ENCODE results near the gene TRIB2. TPM values are rescaled to one million over a fixed set of nuclear protein-coding genes. Genes with fewer than 3 reads are reported as not detected.

The TRIB2 gene
- total RNA-seq, 1 donor: 79.6 TPM

DNA sequence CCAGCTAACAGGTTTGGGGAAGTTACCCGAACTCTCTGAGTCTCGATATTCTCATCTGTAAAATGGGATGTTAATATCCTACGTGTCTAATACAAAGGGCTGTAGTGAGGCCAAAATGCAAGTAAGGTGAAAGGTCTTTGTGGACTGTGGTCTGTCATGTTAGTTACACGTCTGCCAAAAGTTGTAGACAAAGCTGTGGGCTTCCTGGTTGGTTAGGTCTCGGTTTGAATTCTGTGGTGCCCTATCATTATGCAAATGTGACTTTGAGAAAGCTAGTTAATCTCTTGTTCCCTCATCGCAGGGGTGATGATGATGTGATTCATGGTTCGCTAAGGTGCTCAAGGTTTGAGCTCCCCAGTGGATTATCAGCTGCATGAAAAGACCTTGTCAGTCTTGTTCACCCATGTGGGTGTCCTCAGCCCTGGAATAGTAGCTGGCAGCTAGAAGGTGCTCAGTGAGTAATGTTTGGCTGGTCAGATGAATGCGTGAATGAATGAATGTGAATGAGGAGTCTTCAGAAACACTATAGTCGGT lies 23.1 kb downstream of the TRIB2 start:
- Histone ChIP-seq H3K27ac (ENCODE audit: low read depth, low read length) (no peak overlapping the region), H3K9me3 (ENCODE audit: low read depth, low read length) (no peaks in the 10 kb centered on the region), H2AFZ (ENCODE audit: low read length) (no peak overlapping the region), H3K4me3 (ENCODE audit: insufficient read depth, low read length) (no peak overlapping the region), H3K36me3 (ENCODE audit: insufficient read depth, low read length) (peaks cover 82% of the 10 kb centered on the region), H3K4me1 (ENCODE audit: insufficient read depth, low read length) (peaks cover 3% of the 10 kb centered on the region), H4K20me1 (ENCODE audit: insufficient read depth, low read length) (peaks cover 32% of the 10 kb centered on the region), H3K4me2 (ENCODE audit: insufficient read depth, low read length) (no peak overlapping the region), H3K27me3 (ENCODE audit: insufficient read depth, low read length) (no peaks in the 10 kb centered on the region), H3K79me2 (ENCODE audit: insufficient read depth, low read length) (peaks cover 71% of the 10 kb centered on the region)
- TF ChIP-seq, protein P1, sequence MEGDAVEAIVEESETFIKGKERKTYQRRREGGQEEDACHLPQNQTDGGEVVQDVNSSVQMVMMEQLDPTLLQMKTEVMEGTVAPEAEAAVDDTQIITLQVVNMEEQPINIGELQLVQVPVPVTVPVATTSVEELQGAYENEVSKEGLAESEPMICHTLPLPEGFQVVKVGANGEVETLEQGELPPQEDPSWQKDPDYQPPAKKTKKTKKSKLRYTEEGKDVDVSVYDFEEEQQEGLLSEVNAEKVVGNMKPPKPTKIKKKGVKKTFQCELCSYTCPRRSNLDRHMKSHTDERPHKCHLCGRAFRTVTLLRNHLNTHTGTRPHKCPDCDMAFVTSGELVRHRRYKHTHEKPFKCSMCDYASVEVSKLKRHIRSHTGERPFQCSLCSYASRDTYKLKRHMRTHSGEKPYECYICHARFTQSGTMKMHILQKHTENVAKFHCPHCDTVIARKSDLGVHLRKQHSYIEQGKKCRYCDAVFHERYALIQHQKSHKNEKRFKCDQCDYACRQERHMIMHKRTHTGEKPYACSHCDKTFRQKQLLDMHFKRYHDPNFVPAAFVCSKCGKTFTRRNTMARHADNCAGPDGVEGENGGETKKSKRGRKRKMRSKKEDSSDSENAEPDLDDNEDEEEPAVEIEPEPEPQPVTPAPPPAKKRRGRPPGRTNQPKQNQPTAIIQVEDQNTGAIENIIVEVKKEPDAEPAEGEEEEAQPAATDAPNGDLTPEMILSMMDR (IDR thresholded peaks at IDR 0.05; ENCODE audit: extremely low read depth, low read depth, low read length): no peak
- no peak for DNase-seq (ENCODE audit: insufficient read length, low spot score, missing footprints)

GRCh38 chr2:12741380-12741779 lies 24.6 kb downstream of the TRIB2 start:
- Histone ChIP-seq H3K4me2 (ENCODE audit: insufficient read depth, low read length) (no peak overlapping the region), H3K4me1 (ENCODE audit: insufficient read depth, low read length) (peaks cover 3% of the 10 kb centered on the region), H3K4me3 (ENCODE audit: insufficient read depth, low read length) (no peak overlapping the region), H2AFZ (ENCODE audit: low read length) (no peak overlapping the region), H3K9me3 (ENCODE audit: low read depth, low read length) (no peaks in the 10 kb centered on the region), H3K27ac (ENCODE audit: low read depth, low read length) (no peak overlapping the region), H3K79me2 (ENCODE audit: insufficient read depth, low read length) (peaks cover 55% of the 10 kb centered on the region), H3K36me3 (ENCODE audit: insufficient read depth, low read length) (peaks cover 66% of the 10 kb centered on the region), H3K27me3 (ENCODE audit: insufficient read depth, low read length) (no peaks in the 10 kb centered on the region), H4K20me1 (ENCODE audit: insufficient read depth, low read length) (peaks cover 19% of the 10 kb centered on the region)
- TF ChIP-seq, protein P1 (IDR thresholded peaks at IDR 0.05; ENCODE audit: extremely low read depth, low read depth, low read length): no peak
- no peak for DNase-seq (ENCODE audit: insufficient read length, low spot score, missing footprints)

- no peaks in the 10 kb centered on the region for H3K27me3 ChIP-seq (ENCODE audit: insufficient read depth, low read length)
- H2AFZ ChIP-seq (ENCODE audit: low read length): no peak overlapping the region
- peaks cover 40% of the 10 kb centered on the region for H3K79me2 ChIP-seq (ENCODE audit: insufficient read depth, low read length)
- TF ChIP-seq, protein P1 (IDR thresholded peaks at IDR 0.05; ENCODE audit: extremely low read depth, low read depth, low read length): no peak
- H3K36me3 ChIP-seq (ENCODE audit: insufficient read depth, low read length): peaks cover 51% of the 10 kb centered on the region
- H3K27ac ChIP-seq (ENCODE audit: low read depth, low read length): no peak overlapping the region
- no peaks in the 10 kb centered on the region for H3K9me3 ChIP-seq (ENCODE audit: low read depth, low read length)
- no peak for DNase-seq (ENCODE audit: insufficient read length, low spot score, missing footprints)
- peaks cover 3% of the 10 kb centered on the region for H3K4me1 ChIP-seq (ENCODE audit: insufficient read depth, low read length)
- no peak overlapping the region for H3K4me2 ChIP-seq (ENCODE audit: insufficient read depth, low read length)
- H3K4me3 ChIP-seq (ENCODE audit: insufficient read depth, low read length): no peak overlapping the region
- H4K20me1 ChIP-seq (ENCODE audit: insufficient read depth, low read length): peaks cover 12% of the 10 kb centered on the region
Observed at GRCh38 chr2:12742891-12743290, 26.2 kb downstream of the TRIB2 start.

DNA sequence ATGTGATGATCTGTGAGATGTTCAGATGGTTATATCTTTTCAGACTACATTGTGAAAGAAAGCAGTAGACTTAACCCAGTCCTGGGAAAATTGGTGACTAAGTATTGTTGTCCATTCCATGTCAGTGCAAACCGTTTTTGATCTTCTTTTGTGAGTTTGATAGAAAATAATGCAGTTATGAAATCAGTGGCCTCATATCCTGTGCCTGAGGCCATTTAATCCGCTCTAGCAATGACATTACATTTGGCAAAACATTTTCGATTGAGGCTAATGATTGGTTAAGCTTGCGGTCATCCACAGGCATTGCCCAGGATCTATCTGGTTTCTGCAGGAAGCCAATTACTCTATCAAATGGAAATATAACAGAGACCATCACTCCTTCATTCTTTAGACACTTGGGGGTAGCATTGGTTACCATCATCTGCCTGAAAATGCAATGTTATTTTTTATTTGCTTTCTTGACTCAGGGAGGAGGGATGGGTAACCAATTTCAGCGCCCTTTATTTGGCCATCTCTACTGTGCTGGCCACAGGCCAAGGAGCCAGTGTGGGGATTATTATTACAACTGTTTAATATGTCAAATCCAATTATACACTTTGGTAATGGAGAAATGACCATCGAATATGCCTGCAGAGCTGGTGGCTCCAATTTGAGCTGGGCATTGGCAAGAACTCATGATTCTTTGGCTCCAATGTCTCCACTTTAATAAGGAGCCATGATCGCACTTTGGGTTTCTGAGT lies 33.6 kb downstream of the TRIB2 start:
- H3K79me2 ChIP-seq (ENCODE audit: insufficient read depth, low read length): no peaks in the 10 kb centered on the region
- TF ChIP-seq, protein P1 (IDR thresholded peaks at IDR 0.05; ENCODE audit: extremely low read depth, low read depth, low read length): no peak
- H3K27ac ChIP-seq (ENCODE audit: low read depth, low read length): no peak overlapping the region
- no peaks in the 10 kb centered on the region for H3K36me3 ChIP-seq (ENCODE audit: insufficient read depth, low read length)
- H2AFZ ChIP-seq (ENCODE audit: low read length): no peak overlapping the region
- no peaks in the 10 kb centered on the region for H3K9me3 ChIP-seq (ENCODE audit: low read depth, low read length)
- H3K4me3 ChIP-seq (ENCODE audit: insufficient read depth, low read length): no peak overlapping the region
- H4K20me1 ChIP-seq (ENCODE audit: insufficient read depth, low read length): no peaks in the 10 kb centered on the region
- DNase-seq (ENCODE audit: insufficient read length, low spot score, missing footprints): no peak
- H3K4me1 ChIP-seq (ENCODE audit: insufficient read depth, low read length): no peaks in the 10 kb centered on the region
- no peaks in the 10 kb centered on the region for H3K27me3 ChIP-seq (ENCODE audit: insufficient read depth, low read length)
- H3K4me2 ChIP-seq (ENCODE audit: insufficient read depth, low read length): no peak overlapping the region

Measured in osteoblast (primary cell).